K562 (cell line): ENCODE data around the gene GABPB2. TPM values are rescaled to one million over a fixed set of nuclear protein-coding genes. Genes with fewer than 3 reads are reported as not detected.

Experiments used
- ATAC-seq: fragments of 200-7000 bp; cut with Tn5 transposase; 3 replicates; pipeline ENCODE4 v1.9.1; 2020; ENCODE audit warnings: moderate library complexity
- BruUV-seq: library from RNA; stranded (reverse); fragments of 400-500 nt; replicated peaks from 2 replicates; lab custom pipeline; 2021; lab: Mats Ljungman, UMichigan
- CTCF ChIA-PET: fragments of 300-600 bp; formaldehyde crosslinking; extraction: SDS; loops from one replicate; lab custom pipeline; 2021; ENCODE audit warnings: low intra/inter-chr PET ratio; lab: Yijun Ruan, JAX
- POLR2A ChIA-PET: fragments of 300-600, 350-650 bp; sonication (Branson Sonifier 250); formaldehyde crosslinking; extraction: SDS; loops from one replicate; lab custom pipeline; 2021; ENCODE audit warnings: antibody characterized with exemption, inconsistent platforms; lab: Yijun Ruan, JAX
- DNase-seq, 4 experiments: peaks; one replicate each; pipeline versions ENCODE4 v3.0.0 to v3.0.0-alpha.2; 2011 to 2018; ENCODE audit warnings: low spot score in 3 of 4, mixed read lengths in 3 of 4; ENCODE audit errors: extremely low read depth in 1 of 4
- FAIRE-seq: peaks from 2 replicates; lab custom pipeline; 2011; peaks lifted over from hg19 to GRCh38; lab: Jason Lieb, UNC
- H2AFZ ChIP-seq: 2 replicates; pipeline ENCODE4 v1.6.0; 2011; ENCODE audit warnings: low read depth, low read length, control low read depth, inconsistent platforms
- H3K27ac ChIP-seq: fragments of 200-600 bp; 3 replicates; pipeline ENCODE4 v1.8.0; 2011; ENCODE audit warnings: low read depth, mild to moderate bottlenecking, control low read depth, inconsistent platforms, low read length, moderate library complexity, mixed read lengths; ENCODE audit errors: extremely low read depth
- H3K27me3 ChIP-seq, 2 experiments: fragments of 300-600 bp in 1 of 2; 2 replicates in 1 of 2; 3 replicates in 1 of 2; pipeline versions ENCODE4 v1.6.0 to v1.8.0; 2011; ENCODE audit warnings: inconsistent platforms in 2 of 2, low read length in 2 of 2, mild to moderate bottlenecking in 1 of 2, mixed read lengths in 1 of 2, moderate library complexity in 1 of 2; ENCODE audit not compliant: control insufficient read depth in 2 of 2, insufficient read depth in 2 of 2
- H3K36me3 ChIP-seq: fragments of 300-600 bp; 3 replicates; pipeline ENCODE4 v1.8.0; 2011; ENCODE audit warnings: mild to moderate bottlenecking, low read length, inconsistent platforms; ENCODE audit not compliant: control insufficient read depth, insufficient read depth
- H3K4me1 ChIP-seq, 2 experiments: fragments of 200-600 bp in 1 of 2; replicated peaks in 1 of 2; 2 replicates in 1 of 2; 3 replicates in 1 of 2; pipeline versions ENCODE4 v1.5.1 to v1.8.0; 2011; ENCODE audit warnings: inconsistent platforms in 2 of 2, low read length in 2 of 2, mild to moderate bottlenecking in 1 of 2, mixed read lengths in 1 of 2, moderate library complexity in 1 of 2; ENCODE audit not compliant: control insufficient read depth in 2 of 2, insufficient read depth in 2 of 2
- H3K4me2 ChIP-seq: 2 replicates; pipeline ENCODE4 v1.6.1; 2011; ENCODE audit warnings: low read length, control low read depth, inconsistent platforms, mixed read lengths; ENCODE audit not compliant: insufficient read depth
- H3K4me3 ChIP-seq: fragments of 200-600 bp; sonication (generic), shearing (Covaris generic); 2 replicates; pipeline ENCODE4 v1.5.1; 2016; ENCODE audit warnings: control low read depth, inconsistent platforms
- H3K79me2 ChIP-seq: fragments of 200-600 bp; 3 replicates; pipeline ENCODE4 v1.8.0; 2011; ENCODE audit warnings: low read length, inconsistent platforms; ENCODE audit not compliant: control insufficient read depth, insufficient read depth
- H3K9ac ChIP-seq, 2 experiments: 2 replicates each; pipeline versions ENCODE4 v1.6.0 to v1.6.1; 2011; ENCODE audit warnings: low read depth in 2 of 2, low read length in 2 of 2, control low read depth in 1 of 2, inconsistent platforms in 1 of 2, mild to moderate bottlenecking in 1 of 2, mixed read lengths in 1 of 2; ENCODE audit not compliant: insufficient read depth in 1 of 2
- H3K9me1 ChIP-seq: one replicate; pipeline ENCODE4 v1.6.0; 2011; ENCODE audit warnings: inconsistent platforms, mild to moderate bottlenecking, low read length, moderate library complexity; ENCODE audit not compliant: control insufficient read depth, insufficient read depth
- H3K9me3 ChIP-seq: replicated peaks from 2 replicates; pipeline ENCODE4 v1.5.1; 2011; ENCODE audit warnings: low read depth, low read length, inconsistent platforms; ENCODE audit not compliant: control insufficient read depth, insufficient read depth
- H4K20me1 ChIP-seq: replicated peaks from 2 replicates; pipeline ENCODE4 v1.6.1; 2011; ENCODE audit warnings: low read length, inconsistent platforms, mixed read lengths; ENCODE audit not compliant: control insufficient read depth, insufficient read depth
- POLR2H ChIP-seq: IDR thresholded peaks from 2 replicates; pipeline ENCODE4 v1.6.1; 2016; ENCODE audit warnings: missing genetic modification characterization, low read depth, mild to moderate bottlenecking, control low read depth, missing compliant biosample characterization, moderate library complexity
- RBFOX2 ChIP-seq: fragments of 200-400 bp; formaldehyde crosslinking; IDR thresholded peaks from 2 replicates; pipeline ENCODE4 v1.6.1; 2017; ENCODE audit warnings: low read depth, mild to moderate bottlenecking, low read length, moderate library complexity
- ZBTB49 ChIP-seq: sonication (generic); formaldehyde crosslinking; IDR thresholded peaks from 2 replicates; pipeline ENCODE4 v1.8.0; 2022; ENCODE audit warnings: missing genetic modification reagents, mild to moderate bottlenecking, borderline replicate concordance
- WGBS: fragments of 100-300 bp; shearing (Covaris generic); methylation state at CpG from one replicate; pipeline ENCODE4 v1.1.6; 2016; ENCODE audit warnings: low coverage, mixed read lengths; ENCODE audit not compliant: insufficient coverage; ENCODE audit errors: missing lambda C conversion rate; 5-methylcytosine and 5-hydroxymethylcytosine counted together
- in situ Hi-C: fragments of 300-500 bp; cut with MboI; formaldehyde crosslinking; loops from 4 replicates; pipeline ENCODE4 v1.15.0; 2018; ENCODE audit warnings: inconsistent platforms, mixed read lengths
- intact Hi-C: fragments of 100-400 bp; cut with micrococcal nuclease; formaldehyde crosslinking; loops from 2 replicates; pipeline ENCODE4 v1.14.2; 2022
- polyA plus RNA-seq, 8 experiments: library from polyadenylated mRNA; depleted of rRNA in 4 of 8; stranded (reverse) in 5 of 8; unstranded in 3 of 8; fragments of >200 nt; fragmentation: Nextera tagmentation in 2 of 8; fragmentation: Illumina TruSeq in 1 of 8; extraction: Ambion mirVana in 2 of 8; extraction: Trizol in 1 of 8; gene quantifications; 2 replicates each; pipeline versions ENCODE4 v1.2.1 to v1.2.3, GENCODE V29; 2011 to 2014; ENCODE audit warnings: inconsistent platforms in 1 of 8, missing spikeins in 1 of 8
- total RNA-seq, 7 experiments: library from RNA; depleted of rRNA in 6 of 7; stranded (reverse); fragments of >200 nt in 6 of 7; fragmentation: Illumina TruSeq in 2 of 7; extraction: Trizol in 2 of 7; gene quantifications; 2 replicates each; pipeline versions ENCODE4 v1.2.1 to v1.2.3, GENCODE V29; 2011 to 2021; ENCODE audit warnings: low replicate concordance in 1 of 7

Gene GABPB2
- total and polyA plus RNA-seq, 9 of the 15 experiments (the other 6 are each of a cell fraction or from before 2014, with no cell fraction given), result 2.2 to 13.3 (median 6.1) TPM

GRCh38 chr1:151061704-151062103 is 8.9 kb upstream of the GABPB2 start:
- H3K9me3 ChIP-seq, result no peaks in the 10 kb centered on the region
- H3K79me2 ChIP-seq, result peaks cover 84% of the 10 kb centered on the region
- peak overlapping the region; percentile 95 for H3K4me3 ChIP-seq
- POLR2A ChIA-PET, result interaction anchor here (0.6 to 1.4 kb wide), 6 partner anchors 8 to 265 kb away, joined by 3 to 4 read pairs (median 3); partner anchors contain the start of gene PI4KB
- no peaks in the 10 kb centered on the region for H4K20me1 ChIP-seq
- CTCF ChIA-PET, result no interaction called here
- ATAC-seq, result no peak
- no peak overlapping the region for H2AFZ ChIP-seq
- BruUV-seq, result no TSS peak
- H3K4me2 ChIP-seq, result peak overlapping the region; percentile 96
- peaks cover 22 to 24% of the 10 kb centered on the region in 2 experiments for H3K4me1 ChIP-seq
- peak overlapping the region in 1 of 2 experiments; percentile 92; a peak in 2 of 4 replicates for H3K9ac ChIP-seq
- peaks cover 40% of the 10 kb centered on the region for H3K36me3 ChIP-seq
- FAIRE-seq, result peak; percentile 6
- peak overlapping the region; percentile 91 for H3K27ac ChIP-seq
- whole genome bisulfite sequencing, result 8% methylated on average over 2 of the region's 2 CpGs
- in situ Hi-C loops (no loop called here), intact Hi-C loops (no loop called here)
- H3K9me1 ChIP-seq, result no peaks in the 10 kb centered on the region
- DNase-seq, result no peak
- H3K27me3 ChIP-seq, result no peaks in the 10 kb centered on the region
- TF ChIP-seq ZBTB49, result no peak
- peak; percentile 22; the same call in 1 of the 2 replicates for TF ChIP-seq POLR2H
- peak; percentile 47 for TF ChIP-seq RBFOX2
